8988T (cell line): ENCODE data around the gene MAG.
"Not testable (repeated sequence)": the region's sequence is repeated elsewhere in the genome, so short reads cannot be mapped to it uniquely, and the experiment has no call there.

Experiments
- DNase-seq: peaks from one replicate; pipeline ENCODE4 v3.0.0; 2011

The MAG gene

DNA sequence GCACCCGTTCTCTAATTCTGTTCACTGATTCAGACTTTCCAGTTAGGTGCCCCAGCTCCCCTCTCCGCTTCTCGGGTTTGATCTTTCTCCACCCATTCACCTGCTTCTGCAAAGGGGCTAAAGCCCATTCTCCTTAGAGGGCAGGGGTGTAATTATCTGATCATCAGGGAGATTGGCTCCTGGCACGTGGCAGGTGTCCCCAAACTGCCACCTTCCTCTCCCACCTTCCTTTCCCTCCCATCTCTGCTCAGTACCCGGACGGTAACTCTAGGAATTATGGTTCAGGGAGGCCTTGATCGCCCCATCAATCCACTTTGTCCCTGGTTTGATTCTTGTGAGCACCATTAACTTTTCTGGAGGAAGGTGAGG, 56.0 kb downstream of the MAG start:
- no peak for DNase-seq

DNA sequence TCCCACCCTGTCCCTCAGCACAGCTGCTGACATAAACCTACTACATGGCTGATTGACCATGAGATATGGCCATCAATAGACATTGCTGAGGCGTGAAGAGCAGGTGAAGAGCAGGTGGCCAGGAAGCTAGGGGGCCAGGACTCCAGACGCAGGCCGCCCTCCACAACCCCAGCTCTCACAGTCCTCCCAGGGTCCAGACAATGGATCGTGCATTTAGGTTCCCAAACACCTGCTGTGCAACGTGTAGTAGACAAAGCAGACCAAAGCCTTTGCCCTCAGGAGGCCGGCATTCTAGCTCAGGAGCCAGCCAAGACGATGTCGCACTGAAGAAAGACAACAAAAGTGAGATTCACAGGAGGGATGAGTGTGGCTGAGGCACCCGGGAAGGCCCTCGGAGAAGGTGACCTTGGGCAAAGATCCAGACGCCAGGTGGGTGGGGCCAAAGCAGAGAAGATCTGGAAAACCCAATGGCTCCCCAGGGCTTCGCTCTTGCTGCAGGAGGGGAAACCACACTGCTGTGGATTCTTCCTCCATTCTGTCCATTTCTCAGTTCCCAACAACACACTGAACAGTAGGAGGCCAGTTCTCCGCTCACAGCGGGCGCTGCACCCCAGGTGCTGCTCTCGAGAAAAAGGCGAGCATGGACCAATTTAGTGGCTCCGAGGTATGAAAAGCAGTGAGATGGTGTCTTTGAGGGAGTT, 57.1 kb downstream of the MAG start:
- DNase-seq = no peak

DNA sequence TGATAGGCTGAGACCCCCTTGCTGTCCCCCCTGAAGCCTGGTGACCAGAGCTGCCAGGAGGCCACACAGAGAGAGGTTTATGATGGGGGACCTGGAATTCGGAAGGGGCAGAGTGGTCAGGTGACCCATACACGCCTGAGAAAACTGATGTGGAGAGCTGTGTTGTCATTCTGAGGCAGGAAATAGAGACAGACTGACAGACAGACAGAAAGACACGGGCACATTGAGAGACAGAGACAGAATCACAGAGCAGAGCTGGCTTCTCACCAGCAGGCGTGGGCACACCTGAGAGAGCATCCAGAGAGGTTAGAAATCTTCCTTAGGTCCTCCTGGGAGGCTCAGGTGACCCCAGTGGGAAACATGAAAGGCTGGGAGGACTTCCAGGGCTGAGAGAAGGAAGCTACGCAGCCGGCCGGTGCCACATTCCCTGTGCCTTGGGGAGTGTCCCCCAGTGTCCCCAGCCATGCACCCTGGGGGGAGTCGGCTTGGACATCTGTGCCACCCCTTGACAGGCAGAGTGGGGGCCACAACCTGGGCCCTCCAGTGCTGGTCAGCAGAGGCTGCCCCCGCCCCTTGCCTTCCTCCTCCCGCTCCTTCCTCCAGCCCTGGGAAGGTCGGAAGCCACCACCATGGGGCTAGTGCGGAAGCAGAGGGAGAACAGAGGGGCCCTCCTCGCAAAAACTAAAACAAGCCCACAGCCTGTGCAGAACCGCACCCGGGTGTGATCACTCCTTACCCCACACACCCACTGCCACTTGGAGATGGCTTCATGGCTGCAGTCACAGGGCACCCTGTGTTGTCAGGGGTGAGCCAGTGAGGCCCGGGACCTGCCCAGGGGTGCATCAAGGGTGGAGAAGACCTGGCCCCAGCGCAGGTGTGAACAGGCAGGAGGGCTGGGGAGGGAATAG, 57.9 kb downstream of the MAG start:
- DNase-seq = no peak

DNA sequence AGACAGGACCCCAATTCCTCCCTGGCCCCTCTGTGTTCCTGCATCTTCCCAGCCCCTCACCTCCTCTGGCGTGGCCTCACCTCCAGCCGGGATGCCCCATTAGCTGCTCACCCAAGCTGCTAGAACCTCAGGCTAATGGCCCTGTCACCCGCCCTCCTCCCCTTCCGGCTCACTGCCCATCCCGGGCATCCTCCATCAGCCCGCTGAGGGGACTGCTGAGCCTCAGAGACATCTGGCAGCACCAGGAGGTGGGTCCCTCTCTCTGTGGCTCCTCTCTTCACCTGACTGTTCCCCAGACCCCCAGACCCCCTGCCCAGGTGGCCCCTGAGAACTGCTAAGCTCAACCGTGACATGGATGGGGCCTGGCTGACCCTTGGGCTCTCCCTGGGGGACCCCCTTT, 58.6 kb downstream of the MAG start:
- no peak for DNase-seq

DNA sequence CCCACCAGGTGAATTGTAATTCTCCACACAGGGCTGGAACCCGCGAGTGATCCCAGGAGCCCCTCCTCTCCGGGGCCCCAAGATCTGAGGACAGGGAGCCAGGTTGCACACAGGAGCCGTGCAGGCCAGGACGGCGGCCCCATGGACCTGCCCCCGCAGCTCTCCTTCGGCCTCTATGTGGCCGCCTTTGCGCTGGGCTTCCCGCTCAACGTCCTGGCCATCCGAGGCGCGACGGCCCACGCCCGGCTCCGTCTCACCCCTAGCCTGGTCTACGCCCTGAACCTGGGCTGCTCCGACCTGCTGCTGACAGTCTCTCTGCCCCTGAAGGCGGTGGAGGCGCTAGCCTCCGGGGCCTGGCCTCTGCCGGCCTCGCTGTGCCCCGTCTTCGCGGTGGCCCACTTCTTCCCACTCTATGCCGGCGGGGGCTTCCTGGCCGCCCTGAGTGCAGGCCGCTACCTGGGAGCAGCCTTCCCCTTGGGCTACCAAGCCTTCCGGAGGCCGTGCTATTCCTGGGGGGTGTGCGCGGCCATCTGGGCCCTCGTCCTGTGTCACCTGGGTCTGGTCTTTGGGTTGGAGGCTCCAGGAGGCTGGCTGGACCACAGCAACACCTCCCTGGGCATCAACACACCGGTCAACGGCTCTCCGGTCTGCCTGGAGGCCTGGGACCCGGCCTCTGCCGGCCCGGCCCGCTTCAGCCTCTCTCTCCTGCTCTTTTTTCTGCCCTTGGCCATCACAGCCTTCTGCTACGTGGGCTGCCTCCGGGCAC, 59.6 kb downstream of the MAG start:
- no peak for DNase-seq

DNA sequence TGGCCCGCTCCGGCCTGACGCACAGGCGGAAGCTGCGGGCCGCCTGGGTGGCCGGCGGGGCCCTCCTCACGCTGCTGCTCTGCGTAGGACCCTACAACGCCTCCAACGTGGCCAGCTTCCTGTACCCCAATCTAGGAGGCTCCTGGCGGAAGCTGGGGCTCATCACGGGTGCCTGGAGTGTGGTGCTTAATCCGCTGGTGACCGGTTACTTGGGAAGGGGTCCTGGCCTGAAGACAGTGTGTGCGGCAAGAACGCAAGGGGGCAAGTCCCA, 60.2 kb downstream of the MAG start:
- DNase-seq = no peak

DNA sequence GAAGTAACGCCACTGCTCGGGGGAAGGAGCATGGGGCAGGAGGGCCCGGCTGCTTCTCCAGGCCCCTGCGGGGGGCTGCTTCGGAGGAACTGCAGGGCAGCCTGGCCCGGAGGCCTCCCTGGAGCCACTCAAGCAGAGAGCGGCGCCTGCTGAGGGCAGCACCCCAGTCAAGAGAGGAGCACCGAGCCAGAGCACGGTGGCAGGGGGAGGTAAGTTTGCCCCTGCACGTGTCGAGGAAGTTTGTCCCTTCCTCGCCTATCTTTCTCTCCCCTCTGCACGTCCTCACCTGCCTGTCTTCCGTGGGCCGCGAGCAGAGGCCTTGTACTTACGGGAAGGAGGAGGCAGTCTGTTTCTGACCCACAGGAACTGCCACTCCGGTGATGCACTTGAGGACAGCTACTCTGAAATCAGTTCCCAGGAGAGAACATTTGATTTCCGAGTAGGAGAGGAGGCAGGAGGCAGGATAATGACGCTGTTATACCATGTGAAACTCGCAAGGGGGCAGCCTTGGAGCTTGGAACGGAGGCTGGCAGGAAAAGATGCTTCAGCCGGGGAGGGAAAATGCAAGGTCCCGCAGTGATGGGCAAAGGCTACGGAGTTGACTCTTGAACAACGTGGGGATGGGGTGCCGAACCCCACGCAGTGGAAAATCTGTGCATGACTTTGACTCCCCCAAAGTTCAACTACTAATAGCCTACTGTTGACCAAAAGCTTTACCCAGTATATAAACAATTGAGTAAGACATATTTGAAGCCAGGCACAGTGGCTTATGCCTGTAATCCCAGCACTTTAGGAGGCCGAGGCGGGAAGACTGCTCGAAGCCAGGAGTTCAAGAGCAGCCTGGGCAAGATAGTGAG, 60.7 kb downstream of the MAG start:
- peak; percentile 98 for DNase-seq

DNA sequence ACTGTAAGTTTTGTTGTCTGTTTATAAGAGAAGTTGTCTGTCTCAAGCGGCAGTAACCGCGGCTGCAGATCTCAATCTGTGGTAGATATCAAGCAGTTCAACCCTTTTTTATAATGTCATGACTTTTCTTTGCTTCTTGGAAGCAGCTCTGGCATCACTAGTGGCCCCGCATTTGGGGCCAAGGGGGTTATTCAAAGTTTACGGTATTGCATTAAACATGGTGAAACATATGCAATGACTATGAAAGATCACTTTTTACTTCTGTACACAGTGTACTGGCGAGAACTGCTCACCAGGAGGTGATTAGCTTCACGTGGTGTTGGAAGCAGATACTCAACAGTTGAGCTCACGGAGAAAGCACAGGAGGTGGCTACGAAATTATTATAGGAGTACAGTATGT, 61.7 kb downstream of the MAG start:
- DNase-seq = no peak

DNA sequence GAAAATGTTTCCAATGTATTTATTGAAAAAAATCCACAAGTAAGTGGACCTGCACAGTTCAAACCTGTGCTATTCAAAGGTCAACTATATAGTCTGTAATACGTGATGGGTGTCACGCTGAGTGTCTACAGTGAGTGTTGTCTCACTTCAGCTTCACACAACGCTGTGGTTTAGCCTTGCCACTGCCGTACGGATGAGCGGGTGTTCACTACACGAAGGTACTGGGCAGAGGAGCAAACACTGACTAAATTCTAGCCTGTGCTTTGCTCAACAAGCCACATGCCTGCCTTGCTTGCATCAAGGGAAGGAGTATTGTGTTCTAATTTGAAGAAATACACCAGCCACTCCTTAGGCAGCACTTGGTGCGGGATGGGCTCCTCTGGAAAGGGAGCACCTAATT, 62.9 kb downstream of the MAG start:
- no peak for DNase-seq

DNA sequence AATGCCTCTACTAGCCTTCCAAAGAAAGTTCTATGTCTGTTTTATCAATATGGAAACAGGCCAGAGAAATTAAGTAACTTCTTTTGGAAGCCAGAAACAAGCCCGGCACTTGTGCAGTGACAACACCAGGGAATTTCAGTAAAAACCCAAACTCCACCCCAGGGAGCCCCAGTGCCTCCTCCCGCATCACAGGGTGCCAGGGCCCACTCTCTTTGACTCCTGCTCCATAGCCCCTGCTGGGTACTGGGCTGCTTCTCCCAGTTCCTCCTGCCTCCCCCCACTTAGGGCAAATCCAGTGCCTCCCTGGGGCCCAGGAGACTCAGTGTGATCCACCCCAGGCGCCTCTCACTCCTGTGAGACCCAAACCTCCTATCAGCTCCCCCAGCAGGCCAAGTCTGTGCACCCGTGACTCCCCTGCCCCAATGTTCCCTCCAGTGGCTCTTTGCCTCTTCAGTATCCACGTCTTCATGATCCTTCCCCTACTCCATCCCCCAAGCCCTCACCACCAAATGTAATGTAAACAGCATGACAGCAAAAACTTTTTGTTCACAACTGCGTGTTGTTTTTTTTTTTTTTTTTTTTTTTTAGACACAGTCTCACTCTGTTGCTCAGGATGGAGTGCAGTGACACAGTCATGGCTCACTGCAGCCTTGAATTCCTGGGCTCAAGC, 64.0 kb downstream of the MAG start:
- no peak for DNase-seq

DNA sequence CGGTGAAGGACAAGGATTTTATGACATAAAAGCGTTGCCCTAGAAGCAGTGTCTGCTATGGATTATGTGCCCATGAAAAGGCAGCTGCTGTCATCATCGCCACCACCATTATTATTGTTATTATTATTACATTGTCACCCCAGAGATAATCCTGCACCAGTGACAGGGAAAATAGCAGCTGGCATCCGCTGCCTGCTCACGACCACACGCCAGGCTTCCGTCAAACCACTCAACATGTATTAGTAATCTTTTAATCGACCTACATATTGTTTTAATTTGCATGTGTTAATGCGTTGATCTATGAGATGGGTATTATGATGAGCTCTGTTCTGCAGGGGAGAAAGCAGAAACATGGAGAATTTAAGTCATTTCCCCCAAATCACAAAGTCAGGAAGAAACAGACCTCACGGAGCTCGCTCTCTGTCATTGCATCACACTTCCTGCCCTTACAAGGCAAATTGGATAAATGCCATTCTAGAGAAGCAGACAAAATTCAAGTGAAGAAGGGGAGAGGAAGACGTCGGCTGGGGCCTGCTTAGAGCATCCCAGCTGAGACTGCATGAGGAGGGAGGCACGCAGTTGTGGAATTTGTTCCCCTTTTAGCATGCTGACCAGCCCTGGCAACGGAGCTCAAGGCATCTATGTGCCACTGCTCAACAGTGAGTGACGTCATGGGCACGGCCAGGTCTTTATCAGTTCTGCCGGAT, 66.1 kb downstream of the MAG start, which contains the start of gene FFAR3:
Gene FFAR3, plus strand, starts transcription at position 594 of the 707 bp plus-strand sequence. CDS start 431 bp downstream, outside the sequence.
- DNase-seq = no peak

DNA sequence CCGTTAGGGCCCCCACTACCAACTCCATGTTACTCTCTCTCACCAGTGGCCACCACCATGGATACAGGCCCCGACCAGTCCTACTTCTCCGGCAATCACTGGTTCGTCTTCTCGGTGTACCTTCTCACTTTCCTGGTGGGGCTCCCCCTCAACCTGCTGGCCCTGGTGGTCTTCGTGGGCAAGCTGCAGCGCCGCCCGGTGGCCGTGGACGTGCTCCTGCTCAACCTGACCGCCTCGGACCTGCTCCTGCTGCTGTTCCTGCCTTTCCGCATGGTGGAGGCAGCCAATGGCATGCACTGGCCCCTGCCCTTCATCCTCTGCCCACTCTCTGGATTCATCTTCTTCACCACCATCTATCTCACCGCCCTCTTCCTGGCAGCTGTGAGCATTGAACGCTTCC, 66.9 kb downstream of the MAG start:
- not testable (repeated sequence) for DNase-seq

DNA sequence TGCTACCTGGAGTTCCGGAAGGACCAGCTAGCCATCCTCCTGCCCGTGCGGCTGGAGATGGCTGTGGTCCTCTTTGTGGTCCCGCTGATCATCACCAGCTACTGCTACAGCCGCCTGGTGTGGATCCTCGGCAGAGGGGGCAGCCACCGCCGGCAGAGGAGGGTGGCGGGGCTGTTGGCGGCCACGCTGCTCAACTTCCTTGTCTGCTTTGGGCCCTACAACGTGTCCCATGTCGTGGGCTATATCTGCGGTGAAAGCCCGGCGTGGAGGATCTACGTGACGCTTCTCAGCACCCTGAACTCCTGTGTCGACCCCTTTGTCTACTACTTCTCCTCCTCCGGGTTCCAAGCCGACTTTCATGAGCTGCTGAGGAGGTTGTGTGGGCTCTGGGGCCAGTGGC, 67.4 kb downstream of the MAG start:
- DNase-seq = not testable (repeated sequence)

DNA sequence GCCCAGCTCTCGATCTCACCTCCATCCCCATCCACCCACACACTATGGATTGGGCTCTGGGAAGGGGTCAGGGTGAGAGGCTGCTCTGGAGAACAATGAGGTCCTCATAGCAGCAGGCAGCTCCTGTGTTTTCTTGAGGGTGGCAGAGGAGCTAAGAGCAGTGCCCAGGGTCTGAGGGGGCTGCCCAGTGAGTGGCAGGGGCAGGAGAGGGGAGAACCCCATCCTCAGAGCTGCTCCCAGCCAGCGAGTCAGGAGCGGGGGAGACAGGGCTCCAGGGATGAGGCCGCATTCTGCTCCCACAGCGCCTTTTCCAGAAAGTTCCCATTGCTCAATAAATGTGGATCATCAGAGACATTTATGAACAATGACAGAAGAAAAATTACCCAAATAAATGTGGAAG, 68.1 kb downstream of the MAG start:
- not testable (repeated sequence) for DNase-seq

DNA sequence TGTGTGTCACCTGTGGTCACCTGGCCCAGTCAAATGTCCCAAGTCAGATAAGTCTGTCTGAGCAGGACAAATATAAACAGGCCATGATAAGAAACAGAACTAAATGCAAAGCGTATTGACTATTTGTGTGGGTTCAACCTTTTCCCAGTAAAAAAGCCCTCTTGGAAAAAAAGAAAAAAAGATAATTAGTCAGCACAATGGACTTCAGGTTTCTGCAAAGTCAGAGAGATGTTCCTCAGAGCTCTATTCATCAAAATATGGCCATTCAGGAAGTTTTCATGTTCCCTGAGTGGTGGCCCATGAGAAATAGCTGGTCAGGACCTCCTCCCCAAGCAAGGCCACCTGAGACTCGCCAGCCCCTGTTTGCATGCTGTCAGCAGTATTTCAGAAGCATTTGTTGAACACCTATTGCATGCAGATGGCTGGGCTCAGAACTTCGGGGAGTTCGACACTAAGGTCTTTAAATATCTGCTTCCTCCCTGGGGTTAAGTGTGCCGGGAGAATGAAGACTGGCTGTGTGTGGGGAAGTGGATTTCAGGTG, 69.0 kb downstream of the MAG start:
- DNase-seq = no peak

DNA sequence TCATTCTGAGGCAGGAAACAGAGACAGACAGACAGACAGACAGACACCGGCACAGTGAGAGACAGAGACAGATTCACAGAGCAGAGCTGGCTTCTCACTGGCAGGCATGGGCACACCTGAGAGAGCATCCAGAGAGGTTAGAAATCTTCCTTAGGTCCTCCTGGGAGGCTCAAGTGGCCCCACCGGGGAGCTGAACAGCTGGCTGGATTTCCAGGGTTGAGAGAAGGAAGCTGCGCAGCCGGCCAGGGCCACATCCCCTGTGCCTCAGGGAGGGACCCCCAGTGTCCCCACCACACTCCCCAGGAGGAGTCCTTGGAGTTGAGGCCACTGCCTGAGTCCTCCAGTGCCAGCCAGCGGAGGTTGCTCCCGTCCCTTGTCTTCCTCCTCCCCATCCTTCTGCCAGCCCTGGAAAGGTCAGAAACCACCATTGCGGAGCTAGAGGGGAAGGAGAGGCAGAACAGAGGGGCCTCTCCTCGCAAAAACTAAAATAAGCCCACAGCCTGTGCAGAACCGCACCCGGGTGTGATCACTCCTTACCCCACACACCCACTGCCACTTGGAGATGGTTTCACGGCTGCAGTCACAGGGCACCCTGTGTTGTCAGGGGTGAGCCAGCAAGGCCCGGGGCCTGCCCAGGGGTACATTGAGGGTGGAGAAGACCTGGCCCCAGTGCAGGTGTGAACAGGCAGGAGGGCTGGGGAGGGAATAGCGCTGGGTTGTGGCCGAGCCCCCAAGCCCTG, 70.5 kb downstream of the MAG start:
- no peak for DNase-seq

DNA sequence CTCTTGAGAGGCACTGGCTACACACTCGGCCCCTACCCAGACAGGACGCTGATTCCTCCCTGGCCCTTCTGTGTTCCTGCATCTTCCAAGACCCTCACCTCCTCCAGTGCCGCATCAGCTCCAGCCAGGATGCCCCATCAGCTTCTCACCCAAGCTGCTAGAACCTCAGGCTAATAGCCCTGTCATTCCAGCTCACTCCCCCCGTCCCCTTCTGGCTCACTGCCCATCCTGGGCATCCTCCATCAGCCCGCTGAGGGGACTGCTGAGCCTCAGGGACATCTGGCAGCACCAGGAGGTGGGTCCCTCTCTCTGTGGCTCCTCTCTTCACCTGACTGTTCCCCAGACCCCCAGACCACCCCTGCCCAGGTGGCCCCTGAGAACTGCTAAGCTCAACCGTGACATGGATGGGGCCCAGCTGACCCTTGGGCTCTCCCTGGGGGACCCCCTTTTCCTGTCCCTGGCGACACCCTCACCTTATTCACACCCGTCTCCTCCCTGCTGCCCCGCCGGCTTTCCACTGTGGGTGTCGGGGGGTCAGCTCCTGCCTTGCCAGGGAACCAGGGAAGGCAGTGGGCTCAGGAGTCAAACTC, 71.1 kb downstream of the MAG start:
- no peak for DNase-seq
